ENCODE data around the gene TNS2.

TNS2 gene

DNA sequence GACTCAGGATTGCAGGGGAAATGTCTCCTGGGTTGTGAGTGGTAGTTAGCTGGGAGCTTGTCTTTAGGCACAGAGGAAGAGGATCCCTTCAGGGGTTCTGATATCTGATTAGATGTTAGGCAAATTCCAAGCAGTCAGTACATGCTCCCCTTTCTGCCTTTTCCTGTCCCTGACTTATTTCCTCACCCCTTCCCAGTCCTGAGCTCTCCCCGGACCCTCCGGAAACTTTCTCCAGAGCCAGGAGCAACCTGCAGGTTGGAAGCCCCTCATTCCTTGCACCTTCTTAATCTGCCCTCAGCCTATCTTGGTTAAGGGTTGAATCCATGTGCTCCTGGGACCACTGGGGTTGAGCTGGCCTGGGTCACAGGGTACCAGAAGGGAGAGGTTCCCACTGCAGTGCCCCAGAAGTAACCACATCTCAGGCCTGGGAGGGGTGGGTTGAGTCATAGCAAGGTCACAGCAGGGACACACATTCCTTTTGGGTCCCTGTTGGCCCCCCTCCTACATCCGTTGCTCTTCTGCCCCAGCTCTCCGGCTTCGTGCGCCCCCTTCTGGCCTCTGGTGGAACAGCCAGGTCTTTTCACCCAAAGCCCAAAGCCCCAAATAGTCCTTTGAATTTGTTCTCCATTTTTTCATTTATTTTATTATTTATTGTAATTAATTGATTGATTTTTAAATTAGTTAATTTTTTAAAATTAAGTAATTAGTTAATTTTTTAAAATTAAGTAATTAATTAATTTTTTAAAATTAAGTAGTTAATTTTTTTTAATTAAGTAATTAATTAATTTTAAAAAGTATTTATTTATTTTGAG is 49.4 kb downstream of the TNS2 start (continued):
- TF ChIP-seq ZNF596 (tag by site-specific recombination; IDR thresholded peaks at IDR 0.05) (no peak), KLF10 (tag by site-specific recombination; IDR thresholded peaks at IDR 0.05) (peak; percentile 16; the same call in 1 of the 2 replicates), ZNF266 (tag by site-specific recombination; IDR thresholded peaks at IDR 0.05; ENCODE audit: low read depth) (no peak), ZNF658 (tag by site-specific recombination; IDR thresholded peaks at IDR 0.05) (no peak), ZNF670 (tag by site-specific recombination; IDR thresholded peaks at IDR 0.05; ENCODE audit: low read depth) (no peak), ZNF214 (tag by site-specific recombination; IDR thresholded peaks at IDR 0.05; ENCODE audit: borderline replicate concordance) (no peak), ZNF211 (tag by site-specific recombination; IDR thresholded peaks at IDR 0.05; ENCODE audit: low read depth) (no peak), OVOL3 (tag by site-specific recombination; IDR thresholded peaks at IDR 0.05) (no peak), PRDM1 (tag by site-specific recombination; IDR thresholded peaks at IDR 0.05) (no peak), ZNF629 (tag by site-specific recombination; IDR thresholded peaks at IDR 0.05) (peak; percentile 69), FEZF1 (tag by site-specific recombination; IDR thresholded peaks at IDR 0.05) (no peak), ZNF391 (tag by site-specific recombination; IDR thresholded peaks at IDR 0.05; ENCODE audit: borderline replicate concordance, low read depth) (no peak; the same call in 1 of the 2 replicates), ZNF660 (tag by site-specific recombination; IDR thresholded peaks at IDR 0.05) (peak; percentile 88), ZNF701 (tag by site-specific recombination; IDR thresholded peaks at IDR 0.05) (no peak), GLI2 (tag by site-specific recombination; IDR thresholded peaks at IDR 0.05; ENCODE audit: borderline replicate concordance, low read depth) (no peak), ZNF10 (tag by site-specific recombination; IDR thresholded peaks at IDR 0.05) (no peak), ZNF132 (tag by site-specific recombination; IDR thresholded peaks at IDR 0.05; ENCODE audit: borderline replicate concordance) (no peak), REPIN1 (tag by site-specific recombination; IDR thresholded peaks at IDR 0.05; ENCODE audit: low read depth) (no peak), ZFP41 (tag by site-specific recombination; IDR thresholded peaks at IDR 0.05; ENCODE audit: borderline replicate concordance) (no peak), ZNF23 (tag by site-specific recombination; IDR thresholded peaks at IDR 0.05; ENCODE audit: borderline replicate concordance) (no peak)
- TF ChIP-seq, protein P1, sequence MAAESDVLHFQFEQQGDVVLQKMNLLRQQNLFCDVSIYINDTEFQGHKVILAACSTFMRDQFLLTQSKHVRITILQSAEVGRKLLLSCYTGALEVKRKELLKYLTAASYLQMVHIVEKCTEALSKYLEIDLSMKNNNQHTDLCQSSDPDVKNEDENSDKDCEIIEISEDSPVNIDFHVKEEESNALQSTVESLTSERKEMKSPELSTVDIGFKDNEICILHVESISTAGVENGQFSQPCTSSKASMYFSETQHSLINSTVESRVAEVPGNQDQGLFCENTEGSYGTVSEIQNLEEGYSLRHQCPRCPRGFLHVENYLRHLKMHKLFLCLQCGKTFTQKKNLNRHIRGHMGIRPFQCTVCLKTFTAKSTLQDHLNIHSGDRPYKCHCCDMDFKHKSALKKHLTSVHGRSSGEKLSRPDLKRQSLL (tag by site-specific recombination; IDR thresholded peaks at IDR 0.05): no peak
- TF ChIP-seq, protein P2, sequence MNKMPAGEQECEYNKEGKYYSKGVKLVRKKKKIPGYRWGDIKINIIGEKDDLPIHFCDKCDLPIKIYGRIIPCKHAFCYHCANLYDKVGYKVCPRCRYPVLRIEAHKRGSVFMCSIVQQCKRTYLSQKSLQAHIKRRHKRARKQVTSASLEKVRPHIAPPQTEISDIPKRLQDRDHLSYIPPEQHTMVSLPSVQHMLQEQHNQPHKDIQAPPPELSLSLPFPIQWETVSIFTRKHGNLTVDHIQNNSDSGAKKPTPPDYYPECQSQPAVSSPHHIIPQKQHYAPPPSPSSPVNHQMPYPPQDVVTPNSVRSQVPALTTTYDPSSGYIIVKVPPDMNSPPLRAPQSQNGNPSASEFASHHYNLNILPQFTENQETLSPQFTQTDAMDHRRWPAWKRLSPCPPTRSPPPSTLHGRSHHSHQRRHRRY (tag by site-specific recombination; IDR thresholded peaks at IDR 0.05): no peak
- TF ChIP-seq, protein P3, sequence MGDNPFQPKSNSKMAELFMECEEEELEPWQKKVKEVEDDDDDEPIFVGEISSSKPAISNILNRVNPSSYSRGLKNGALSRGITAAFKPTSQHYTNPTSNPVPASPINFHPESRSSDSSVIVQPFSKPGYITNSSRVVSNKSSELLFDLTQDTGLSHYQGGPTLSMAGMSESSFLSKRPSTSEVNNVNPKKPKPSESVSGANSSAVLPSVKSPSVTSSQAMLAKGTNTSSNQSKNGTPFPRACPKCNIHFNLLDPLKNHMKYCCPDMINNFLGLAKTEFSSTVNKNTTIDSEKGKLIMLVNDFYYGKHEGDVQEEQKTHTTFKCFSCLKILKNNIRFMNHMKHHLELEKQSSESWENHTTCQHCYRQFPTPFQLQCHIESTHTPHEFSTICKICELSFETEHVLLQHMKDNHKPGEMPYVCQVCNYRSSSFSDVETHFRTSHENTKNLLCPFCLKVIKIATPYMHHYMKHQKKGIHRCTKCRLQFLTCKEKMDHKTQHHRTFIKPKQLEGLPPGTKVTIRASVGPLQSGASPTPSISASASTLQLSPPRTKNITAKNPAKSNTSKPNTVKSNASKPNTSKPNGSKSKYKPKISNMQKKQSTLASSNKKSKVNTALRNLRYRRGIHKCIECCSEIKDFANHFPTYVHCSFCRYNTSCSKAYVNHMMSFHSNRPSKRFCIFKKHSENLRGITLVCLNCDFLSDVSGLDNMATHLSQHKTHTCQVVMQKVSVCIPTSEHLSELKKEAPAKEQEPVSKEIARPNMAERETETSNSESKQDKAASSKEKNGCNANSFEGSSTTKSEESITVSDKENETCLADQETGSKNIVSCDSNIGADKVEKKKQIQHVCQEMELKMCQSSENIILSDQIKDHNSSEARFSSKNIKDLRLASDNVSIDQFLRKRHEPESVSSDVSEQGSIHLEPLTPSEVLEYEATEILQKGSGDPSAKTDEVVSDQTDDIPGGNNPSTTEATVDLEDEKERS (tag by site-specific recombination; IDR thresholded peaks at IDR 0.05): no peak
- TF ChIP-seq, protein P4, sequence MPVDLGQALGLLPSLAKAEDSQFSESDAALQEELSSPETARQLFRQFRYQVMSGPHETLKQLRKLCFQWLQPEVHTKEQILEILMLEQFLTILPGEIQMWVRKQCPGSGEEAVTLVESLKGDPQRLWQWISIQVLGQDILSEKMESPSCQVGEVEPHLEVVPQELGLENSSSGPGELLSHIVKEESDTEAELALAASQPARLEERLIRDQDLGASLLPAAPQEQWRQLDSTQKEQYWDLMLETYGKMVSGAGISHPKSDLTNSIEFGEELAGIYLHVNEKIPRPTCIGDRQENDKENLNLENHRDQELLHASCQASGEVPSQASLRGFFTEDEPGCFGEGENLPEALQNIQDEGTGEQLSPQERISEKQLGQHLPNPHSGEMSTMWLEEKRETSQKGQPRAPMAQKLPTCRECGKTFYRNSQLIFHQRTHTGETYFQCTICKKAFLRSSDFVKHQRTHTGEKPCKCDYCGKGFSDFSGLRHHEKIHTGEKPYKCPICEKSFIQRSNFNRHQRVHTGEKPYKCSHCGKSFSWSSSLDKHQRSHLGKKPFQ (tag by site-specific recombination; IDR thresholded peaks at IDR 0.05): no peak
- TF ChIP-seq, protein P5, sequence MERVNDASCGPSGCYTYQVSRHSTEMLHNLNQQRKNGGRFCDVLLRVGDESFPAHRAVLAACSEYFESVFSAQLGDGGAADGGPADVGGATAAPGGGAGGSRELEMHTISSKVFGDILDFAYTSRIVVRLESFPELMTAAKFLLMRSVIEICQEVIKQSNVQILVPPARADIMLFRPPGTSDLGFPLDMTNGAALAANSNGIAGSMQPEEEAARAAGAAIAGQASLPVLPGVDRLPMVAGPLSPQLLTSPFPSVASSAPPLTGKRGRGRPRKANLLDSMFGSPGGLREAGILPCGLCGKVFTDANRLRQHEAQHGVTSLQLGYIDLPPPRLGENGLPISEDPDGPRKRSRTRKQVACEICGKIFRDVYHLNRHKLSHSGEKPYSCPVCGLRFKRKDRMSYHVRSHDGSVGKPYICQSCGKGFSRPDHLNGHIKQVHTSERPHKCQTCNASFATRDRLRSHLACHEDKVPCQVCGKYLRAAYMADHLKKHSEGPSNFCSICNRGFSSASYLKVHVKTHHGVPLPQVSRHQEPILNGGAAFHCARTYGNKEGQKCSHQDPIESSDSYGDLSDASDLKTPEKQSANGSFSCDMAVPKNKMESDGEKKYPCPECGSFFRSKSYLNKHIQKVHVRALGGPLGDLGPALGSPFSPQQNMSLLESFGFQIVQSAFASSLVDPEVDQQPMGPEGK (tag by site-specific recombination; IDR thresholded peaks at IDR 0.05): peak; percentile 97
- TF ChIP-seq, protein P6, sequence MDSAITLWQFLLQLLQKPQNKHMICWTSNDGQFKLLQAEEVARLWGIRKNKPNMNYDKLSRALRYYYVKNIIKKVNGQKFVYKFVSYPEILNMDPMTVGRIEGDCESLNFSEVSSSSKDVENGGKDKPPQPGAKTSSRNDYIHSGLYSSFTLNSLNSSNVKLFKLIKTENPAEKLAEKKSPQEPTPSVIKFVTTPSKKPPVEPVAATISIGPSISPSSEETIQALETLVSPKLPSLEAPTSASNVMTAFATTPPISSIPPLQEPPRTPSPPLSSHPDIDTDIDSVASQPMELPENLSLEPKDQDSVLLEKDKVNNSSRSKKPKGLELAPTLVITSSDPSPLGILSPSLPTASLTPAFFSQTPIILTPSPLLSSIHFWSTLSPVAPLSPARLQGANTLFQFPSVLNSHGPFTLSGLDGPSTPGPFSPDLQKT (IDR thresholded peaks at IDR 0.05; ENCODE audit: borderline replicate concordance, low read depth, low read length): no peak
- TF ChIP-seq, protein P7, sequence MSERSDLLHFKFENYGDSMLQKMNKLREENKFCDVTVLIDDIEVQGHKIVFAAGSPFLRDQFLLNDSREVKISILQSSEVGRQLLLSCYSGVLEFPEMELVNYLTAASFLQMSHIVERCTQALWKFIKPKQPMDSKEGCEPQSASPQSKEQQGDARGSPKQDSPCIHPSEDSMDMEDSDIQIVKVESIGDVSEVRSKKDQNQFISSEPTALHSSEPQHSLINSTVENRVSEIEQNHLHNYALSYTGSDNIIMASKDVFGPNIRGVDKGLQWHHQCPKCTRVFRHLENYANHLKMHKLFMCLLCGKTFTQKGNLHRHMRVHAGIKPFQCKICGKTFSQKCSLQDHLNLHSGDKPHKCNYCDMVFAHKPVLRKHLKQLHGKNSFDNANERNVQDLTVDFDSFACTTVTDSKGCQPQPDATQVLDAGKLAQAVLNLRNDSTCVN (tag by site-specific recombination; optimal IDR thresholded peaks at IDR 0.05): peak; percentile 10
